Kidney (tissue), 14 donors: Measurements from ENCODE around the gene MYLK3. TPM values are rescaled to one million over a fixed set of nuclear protein-coding genes. Genes with fewer than 3 reads are reported as not detected.

ENCODE experiments used
- DNase-seq, 5 donors: peaks; one replicate each; pipeline ENCODE4 v3.0.0-alpha.2; 2013 to 2020
- FAIRE-seq: peaks from 2 replicates; lab custom pipeline; 2012; peaks lifted over from hg19 to GRCh38; lab: Jason Lieb, UNC
- H3K27ac ChIP-seq, 2 donors: one replicate each; pipeline ENCODE4 v1.7.0; 2013; ENCODE audit warnings: low read depth in 2 of 2, low read length in 2 of 2, inconsistent platforms in 1 of 2
- H3K27me3 ChIP-seq: one replicate; pipeline ENCODE4 v1.7.1; 2013; ENCODE audit warnings: low read length, inconsistent platforms; ENCODE audit not compliant: control insufficient read depth, insufficient read depth
- H3K36me3 ChIP-seq, 3 donors: one replicate each; pipeline versions ENCODE4 v1.7.0 to v1.7.1; 2013; ENCODE audit warnings: low read length in 3 of 3, control low read depth in 1 of 3, inconsistent platforms in 1 of 3; ENCODE audit not compliant: insufficient read depth in 3 of 3, control insufficient read depth in 2 of 3
- H3K4me1 ChIP-seq, 3 donors: one replicate each; pipeline versions ENCODE4 v1.7.0 to v1.7.1; 2013; ENCODE audit warnings: low read length in 3 of 3, inconsistent platforms in 1 of 3, low read depth in 1 of 3; ENCODE audit not compliant: control insufficient read depth in 2 of 3, insufficient read depth in 2 of 3
- H3K4me3 ChIP-seq, 3 donors: one replicate each; pipeline versions ENCODE4 v1.7.0 to v1.8.1; 2013; ENCODE audit warnings: low read length in 3 of 3, control low read depth in 1 of 3, inconsistent platforms in 1 of 3
- H3K9ac ChIP-seq, 3 donors: one replicate each; pipeline versions ENCODE4 v1.7.0 to v1.7.1; 2013; ENCODE audit warnings: low read length in 3 of 3, control low read depth in 1 of 3, inconsistent platforms in 1 of 3
- H3K9me3 ChIP-seq, 3 donors: one replicate each; pipeline versions ENCODE4 v1.7.0 to v1.7.1; 2013; ENCODE audit warnings: low read length in 3 of 3, control low read depth in 1 of 3, inconsistent platforms in 1 of 3; ENCODE audit not compliant: control insufficient read depth in 2 of 3, insufficient read depth in 1 of 3
- CTCF ChIP-seq: IDR thresholded peaks from 3 replicates; pipeline ENCODE4 v1.5.1; 2012; ENCODE audit warnings: mild to moderate bottlenecking, moderate library complexity, borderline replicate concordance; ENCODE audit not compliant: insufficient read depth; ENCODE audit errors: extremely low read depth
- intact Hi-C: fragments of 100-400 bp; cut with DNase I; formaldehyde crosslinking; loops from one replicate; pipeline ENCODE4 v1.11.1; 2022
- polyA plus RNA-seq: library from polyadenylated mRNA; stranded (reverse); fragments of 350-450 nt; fragmentation: Illumina TruSeq; extraction: RNeasy Lipid Tissue Mini Kit (QIAGEN cat#74804); gene quantifications from one replicate; pipeline ENCODE4 v1.2.3, GENCODE V29; 2014; ENCODE audit warnings: low read depth, low replicate concordance; ENCODE audit not compliant: insufficient read depth
- total RNA-seq: library from RNA; stranded (reverse); fragmentation: NEBNext Ultra II Directional; extraction: Animal tissue kit (Norgen Biotek cat#: 25700); gene quantifications from one replicate; pipeline ENCODE4 v1.2.1, GENCODE V29; 2021
- donor health status: control.
- donor health status: control.
- donor health status: control.
- donor health status: control.
- donor health status: control.
- donor health status: DM: yes; HTN: yes; CAD: no.
- donor health status: Normal renal cell carcinoma (clear cell type).

MYLK3 gene
- total and polyA plus RNA-seq, 2 donors from 2014 or later = 0.31 to 1.5 TPM

GRCh38 chr16:46751381-46751780, 3.2 kb upstream of the MYLK3 start:
- Histone ChIP-seq H3K4me1 (no peaks in the 10 kb centered on the region), H3K27ac (no peak overlapping the region), H3K27me3 (no peaks in the 10 kb centered on the region), H3K36me3 (no peaks in the 10 kb centered on the region), H3K9me3 (no peaks in the 10 kb centered on the region), H3K4me3 (no peak overlapping the region), H3K9ac (no peak overlapping the region)
- FAIRE-seq (no peak), DNase-seq (no peak)
- intact Hi-C loops = no loop called here
- TF ChIP-seq CTCF = no peak

GRCh38 chr16:46748775-46749705, 896 bp upstream of the MYLK3 start:
- FAIRE-seq (no peak), DNase-seq (no peak)
- H3K36me3 ChIP-seq = no peaks in the 10 kb centered on the region
- H3K27me3 ChIP-seq = no peaks in the 10 kb centered on the region
- no peak overlapping the region for H3K9ac ChIP-seq
- no peak overlapping the region for H3K27ac ChIP-seq
- TF ChIP-seq CTCF = no peak
- intact Hi-C loops = no loop called here
- no peak overlapping the region for H3K4me3 ChIP-seq
- H3K9me3 ChIP-seq = no peaks in the 10 kb centered on the region
- no peaks in the 10 kb centered on the region for H3K4me1 ChIP-seq

- H3K4me3 ChIP-seq = no peak overlapping the region
- TF ChIP-seq CTCF = no peak
- no peak for FAIRE-seq
- no peaks in the 10 kb centered on the region for H3K36me3 ChIP-seq
- no peak for DNase-seq
- no peaks in the 10 kb centered on the region for H3K9me3 ChIP-seq
- no peaks in the 10 kb centered on the region for H3K4me1 ChIP-seq
- no peak overlapping the region for H3K27ac ChIP-seq
- H3K27me3 ChIP-seq = no peaks in the 10 kb centered on the region
- intact Hi-C loops = no loop called here
- no peak overlapping the region for H3K9ac ChIP-seq
These were observed 1.0 kb downstream of the MYLK3 start for GRCh38 chr16:46746821-46747776.
